Measurements from ENCODE around the gene DDR1.

DNA sequence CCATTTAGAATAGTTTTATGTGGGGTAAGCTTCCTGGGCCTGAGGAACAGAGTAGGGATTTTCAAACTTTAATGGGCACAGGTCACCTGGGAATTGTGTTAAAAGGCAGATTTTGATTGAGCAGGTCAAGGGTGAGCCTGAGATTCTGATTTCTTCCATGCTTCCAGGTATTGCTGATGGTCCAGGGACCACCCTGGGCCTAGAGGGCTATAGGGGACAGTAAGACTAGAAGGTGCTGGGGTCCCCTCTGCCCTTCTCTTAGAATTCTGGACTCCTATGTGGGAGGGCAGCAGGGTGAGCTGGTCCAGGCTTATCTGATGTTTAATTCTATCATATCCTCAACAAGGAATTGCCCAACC, 2.6 kb downstream of the DDR1 start:
- TF ChIP-seq, protein P1, sequence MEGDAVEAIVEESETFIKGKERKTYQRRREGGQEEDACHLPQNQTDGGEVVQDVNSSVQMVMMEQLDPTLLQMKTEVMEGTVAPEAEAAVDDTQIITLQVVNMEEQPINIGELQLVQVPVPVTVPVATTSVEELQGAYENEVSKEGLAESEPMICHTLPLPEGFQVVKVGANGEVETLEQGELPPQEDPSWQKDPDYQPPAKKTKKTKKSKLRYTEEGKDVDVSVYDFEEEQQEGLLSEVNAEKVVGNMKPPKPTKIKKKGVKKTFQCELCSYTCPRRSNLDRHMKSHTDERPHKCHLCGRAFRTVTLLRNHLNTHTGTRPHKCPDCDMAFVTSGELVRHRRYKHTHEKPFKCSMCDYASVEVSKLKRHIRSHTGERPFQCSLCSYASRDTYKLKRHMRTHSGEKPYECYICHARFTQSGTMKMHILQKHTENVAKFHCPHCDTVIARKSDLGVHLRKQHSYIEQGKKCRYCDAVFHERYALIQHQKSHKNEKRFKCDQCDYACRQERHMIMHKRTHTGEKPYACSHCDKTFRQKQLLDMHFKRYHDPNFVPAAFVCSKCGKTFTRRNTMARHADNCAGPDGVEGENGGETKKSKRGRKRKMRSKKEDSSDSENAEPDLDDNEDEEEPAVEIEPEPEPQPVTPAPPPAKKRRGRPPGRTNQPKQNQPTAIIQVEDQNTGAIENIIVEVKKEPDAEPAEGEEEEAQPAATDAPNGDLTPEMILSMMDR (IDR thresholded peaks at IDR 0.05), result no peak
- TF ChIP-seq POLR2AphosphoS5 (IDR thresholded peaks at IDR 0.05) (no peak), EP300 (IDR thresholded peaks at IDR 0.05; ENCODE audit: low read depth) (no peak)
